Testis (tissue), 3 donors: ENCODE measurements around the gene MMP8. TPM values are rescaled to one million over a fixed set of nuclear protein-coding genes. Genes with fewer than 3 reads are reported as not detected.

ENCODE experiments used
- DNase-seq: peaks from one replicate; pipeline ENCODE4 v3.0.0-alpha.2; 2019
- H3K27ac ChIP-seq, 2 donors: fragments of 200-600 bp; sonication (generic); one replicate each; pipeline ENCODE4 v1.5.1; 2019
- H3K27me3 ChIP-seq: fragments of 200-600 bp; sonication (generic); one replicate; pipeline ENCODE4 v1.5.1; 2019
- H3K36me3 ChIP-seq: fragments of 200-600 bp; sonication (generic); one replicate; pipeline ENCODE4 v1.5.1; 2017; ENCODE audit warnings: low read depth; ENCODE audit errors: missing control alignments
- H3K4me1 ChIP-seq: fragments of 200-600 bp; sonication (generic); one replicate; pipeline ENCODE4 v1.5.1; 2019
- H3K4me3 ChIP-seq, 2 donors: fragments of 200-600 bp; sonication (generic); one replicate each; pipeline ENCODE4 v1.5.1; 2017 to 2019
- H3K9me3 ChIP-seq: fragments of 200-600 bp; sonication (generic); one replicate; pipeline ENCODE4 v1.5.1; 2017
- POLR2A ChIP-seq: fragments of 450-650 bp; IDR thresholded peaks from one replicate; pipeline ENCODE4 v1.6.1; 2017; ENCODE audit warnings: antibody characterized with exemption, mild to moderate bottlenecking, moderate library complexity
- WGBS, 2 donors: methylation state at CpG; one replicate each; pipeline ENCODE4 v1.1.5; 2018; 5-methylcytosine and 5-hydroxymethylcytosine counted together
- intact Hi-C: fragments of 100-400 bp; cut with DNase I; formaldehyde crosslinking; loops from one replicate; pipeline ENCODE4 v1.15.1; 2023; ENCODE audit warnings: low total_unique reads
- polyA plus RNA-seq: library from polyadenylated mRNA; stranded (reverse); fragments of 350-450 nt; fragmentation: Illumina TruSeq; extraction: RNeasy Lipid Tissue Mini Kit (QIAGEN cat#74804); gene quantifications from one replicate; pipeline ENCODE4 v1.2.3, GENCODE V29; 2014; ENCODE audit warnings: low read depth, low replicate concordance; ENCODE audit not compliant: insufficient read depth
- total RNA-seq, 2 donors: library from RNA; depleted of rRNA; stranded (reverse); fragments of >200 nt; gene quantifications; one replicate each; pipeline ENCODE4 v1.2.3, GENCODE V29; 2016
- TF ChIP-seq, protein P1 (sequence below), 3 experiments: fragments of 450-650 bp in 2 of 3; fragments of 200-600 bp in 1 of 3; sonication (generic) in 1 of 3; IDR thresholded peaks; one replicate each; pipeline ENCODE4 v1.5.1; 2016 to 2019; ENCODE audit warnings: antibody characterized with exemption in 3 of 3, mild to moderate bottlenecking in 2 of 3, moderate library complexity in 1 of 3

MMP8 gene
- total and polyA plus RNA-seq, 3 donors from 2014 or later: 0.25 to 2.0 (median 0.25) TPM

DNA sequence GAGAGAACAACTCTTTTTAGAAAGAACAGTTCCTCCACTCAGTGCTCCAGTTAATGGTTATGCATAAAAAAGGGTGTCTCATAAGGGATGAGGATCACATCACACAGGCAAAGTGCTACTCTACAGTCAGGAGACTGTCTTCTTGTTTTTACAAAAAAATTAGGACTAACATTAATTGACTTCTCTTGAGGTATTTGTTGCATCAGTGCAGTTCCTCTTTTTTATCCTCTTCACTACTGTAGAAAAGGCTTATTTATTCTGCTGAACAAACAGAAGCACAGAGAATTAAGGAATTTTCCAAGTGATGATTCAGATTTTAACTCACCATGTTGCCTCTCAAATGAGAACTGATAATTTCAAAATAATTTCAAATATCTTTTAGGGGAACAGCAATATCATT is 1.9 kb downstream of the MMP8 start:
- Histone ChIP-seq H3K9me3 (no peaks in the 10 kb centered on the region), H3K27ac (no peak overlapping the region), H3K36me3 (no peaks in the 10 kb centered on the region), H3K27me3 (no peaks in the 10 kb centered on the region), H3K4me3 (no peak overlapping the region), H3K4me1 (no peaks in the 10 kb centered on the region)
- no peak for TF ChIP-seq POLR2A
- TF ChIP-seq, protein P1, sequence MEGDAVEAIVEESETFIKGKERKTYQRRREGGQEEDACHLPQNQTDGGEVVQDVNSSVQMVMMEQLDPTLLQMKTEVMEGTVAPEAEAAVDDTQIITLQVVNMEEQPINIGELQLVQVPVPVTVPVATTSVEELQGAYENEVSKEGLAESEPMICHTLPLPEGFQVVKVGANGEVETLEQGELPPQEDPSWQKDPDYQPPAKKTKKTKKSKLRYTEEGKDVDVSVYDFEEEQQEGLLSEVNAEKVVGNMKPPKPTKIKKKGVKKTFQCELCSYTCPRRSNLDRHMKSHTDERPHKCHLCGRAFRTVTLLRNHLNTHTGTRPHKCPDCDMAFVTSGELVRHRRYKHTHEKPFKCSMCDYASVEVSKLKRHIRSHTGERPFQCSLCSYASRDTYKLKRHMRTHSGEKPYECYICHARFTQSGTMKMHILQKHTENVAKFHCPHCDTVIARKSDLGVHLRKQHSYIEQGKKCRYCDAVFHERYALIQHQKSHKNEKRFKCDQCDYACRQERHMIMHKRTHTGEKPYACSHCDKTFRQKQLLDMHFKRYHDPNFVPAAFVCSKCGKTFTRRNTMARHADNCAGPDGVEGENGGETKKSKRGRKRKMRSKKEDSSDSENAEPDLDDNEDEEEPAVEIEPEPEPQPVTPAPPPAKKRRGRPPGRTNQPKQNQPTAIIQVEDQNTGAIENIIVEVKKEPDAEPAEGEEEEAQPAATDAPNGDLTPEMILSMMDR (IDR thresholded peaks at IDR 0.05): no peak
- intact Hi-C loops: no loop called here
- no peak for DNase-seq

DNA sequence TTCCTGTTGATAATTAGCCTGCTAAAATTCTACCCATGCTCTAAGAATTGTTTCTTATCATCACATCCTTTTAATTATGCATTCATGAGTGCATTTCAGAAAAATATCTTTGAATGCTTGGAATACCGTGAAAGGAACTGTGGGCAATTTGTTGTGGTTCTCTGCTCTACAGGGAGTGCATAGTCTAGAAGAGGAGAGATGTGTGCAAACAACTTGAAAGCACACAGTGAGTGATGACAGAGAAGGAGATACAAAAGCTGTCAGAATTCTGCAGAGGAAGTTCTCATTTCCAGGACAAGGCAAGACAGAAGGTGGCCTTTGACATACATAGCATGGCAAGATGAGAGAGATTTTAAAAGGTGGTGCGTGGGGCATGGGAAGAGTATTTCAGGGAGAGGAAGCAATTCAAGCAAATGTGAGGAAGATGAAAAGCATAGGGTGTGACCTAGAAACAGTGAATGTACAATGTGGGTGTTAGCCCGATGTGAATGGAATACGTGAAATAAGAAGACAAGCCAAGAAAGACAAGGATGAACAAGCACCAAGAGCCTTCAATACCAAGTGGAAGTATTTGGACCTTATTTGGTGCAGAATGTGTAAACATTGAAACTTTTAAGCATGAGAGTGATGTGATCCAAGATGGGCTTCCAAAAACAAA is 5.0 kb downstream of the MMP8 start:
- no peaks in the 10 kb centered on the region for H3K9me3 ChIP-seq
- TF ChIP-seq, protein P1 (IDR thresholded peaks at IDR 0.05): no peak
- no peak for TF ChIP-seq POLR2A
- H3K4me1 ChIP-seq: no peaks in the 10 kb centered on the region
- 64 to 66% methylated on average over 4 of the region's 4 CpGs for WGBS, 2 donors
- H3K27me3 ChIP-seq: no peaks in the 10 kb centered on the region
- no peak for DNase-seq
- H3K4me3 ChIP-seq: no peak overlapping the region
- no peak overlapping the region for H3K27ac ChIP-seq
- no peaks in the 10 kb centered on the region for H3K36me3 ChIP-seq
- intact Hi-C loops: no loop called here

DNA sequence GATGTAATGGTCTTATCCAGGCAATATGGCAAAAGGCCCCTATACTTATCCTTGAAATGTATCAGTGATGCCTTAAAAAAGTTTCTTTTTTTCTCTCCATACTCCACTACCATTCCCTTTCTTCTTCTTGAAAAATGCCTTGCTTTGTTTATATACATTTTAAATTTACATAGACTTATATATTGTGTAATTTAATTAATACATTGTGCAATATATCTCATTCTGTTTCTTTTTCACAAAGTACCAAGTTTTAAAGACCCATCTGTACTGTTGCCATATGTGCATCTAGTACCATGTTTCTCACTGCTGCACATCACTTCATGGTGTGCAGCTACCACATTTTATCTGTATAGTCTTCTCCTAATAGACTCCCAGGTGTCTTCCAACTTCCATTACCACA is 7.5 kb downstream of the MMP8 start:
- Histone ChIP-seq H3K9me3 (no peaks in the 10 kb centered on the region), H3K4me1 (no peaks in the 10 kb centered on the region), H3K27me3 (no peaks in the 10 kb centered on the region), H3K27ac (no peak overlapping the region), H3K4me3 (no peak overlapping the region), H3K36me3 (no peaks in the 10 kb centered on the region)
- no peak for DNase-seq
- intact Hi-C loops: no loop called here
- no peak for TF ChIP-seq POLR2A
- TF ChIP-seq, protein P1 (IDR thresholded peaks at IDR 0.05): no peak

DNA sequence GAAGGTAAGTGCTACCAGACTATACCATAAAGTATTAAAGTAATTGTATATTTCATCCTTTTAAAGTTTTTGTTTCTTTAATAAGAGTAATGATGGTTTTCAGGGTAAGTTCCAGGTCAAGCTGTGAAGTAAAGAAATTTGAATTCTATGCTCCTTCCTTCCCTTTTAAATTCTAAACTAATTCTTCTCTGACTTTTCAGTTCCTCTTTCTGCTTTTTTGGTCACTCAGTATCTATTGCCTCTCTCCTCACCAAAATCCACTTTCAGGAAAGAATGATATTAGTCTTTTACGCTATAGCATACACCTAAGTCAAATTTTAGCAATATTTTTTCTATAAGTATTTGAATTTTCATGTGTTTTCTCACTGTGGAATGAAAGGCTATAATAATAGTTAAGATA is 8.2 kb downstream of the MMP8 start:
- Histone ChIP-seq H3K27me3 (no peaks in the 10 kb centered on the region), H3K27ac (no peak overlapping the region), H3K4me1 (no peaks in the 10 kb centered on the region), H3K4me3 (no peak overlapping the region), H3K36me3 (no peaks in the 10 kb centered on the region), H3K9me3 (no peaks in the 10 kb centered on the region)
- WGBS, 2 donors: 82 to 94% methylated on average over 1 of the region's 1 CpG
- intact Hi-C loops: no loop called here
- TF ChIP-seq, protein P1 (IDR thresholded peaks at IDR 0.05): no peak
- TF ChIP-seq POLR2A: no peak
- DNase-seq: no peak

DNA sequence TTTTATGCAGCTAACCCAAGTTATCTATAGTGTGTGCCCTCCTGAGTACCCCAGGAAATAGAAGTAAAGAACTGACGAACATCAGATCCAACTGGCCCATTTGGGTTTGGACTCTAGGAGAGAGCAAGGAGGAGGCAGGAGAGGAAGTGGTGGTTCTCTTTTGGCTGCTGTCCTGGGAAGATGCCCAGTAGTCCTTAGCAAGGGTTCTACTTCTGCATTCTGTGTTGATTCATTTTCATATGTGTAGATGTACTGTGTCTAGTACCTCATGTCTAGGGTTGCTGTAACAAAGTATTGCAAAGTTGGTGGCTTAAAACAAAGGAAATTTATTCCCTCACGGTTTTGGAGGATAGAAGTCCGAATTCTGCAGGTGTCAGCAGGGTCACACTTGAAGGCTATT is 12.6 kb downstream of the MMP8 start:
- no peak for TF ChIP-seq POLR2A
- TF ChIP-seq, protein P1 (IDR thresholded peaks at IDR 0.05): no peak
- Histone ChIP-seq H3K27me3 (no peaks in the 10 kb centered on the region), H3K4me1 (no peaks in the 10 kb centered on the region), H3K36me3 (no peaks in the 10 kb centered on the region), H3K27ac (no peak overlapping the region), H3K4me3 (no peak overlapping the region), H3K9me3 (no peaks in the 10 kb centered on the region)
- no peak for DNase-seq
- intact Hi-C loops: no loop called here
- 81% methylated on average over 3 of the region's 3 CpGs for WGBS, 2 donors
